Measurements from ENCODE around the gene CACHD1.

- TF ChIP-seq POLR2A (IDR thresholded peaks at IDR 0.05; ENCODE audit: low read length) (no peak), GATA1 (IDR thresholded peaks at IDR 0.05; ENCODE audit: low read depth, low read length) (no peak)
Observed at GRCh38 chr1:64478594-64479470, 8.9 kb downstream of the CACHD1 start.

All from erythroblast (primary cell).